HepG2 (cell line): ENCODE results near the gene PJA2. TPM values are rescaled to one million over a fixed set of nuclear protein-coding genes. Genes with fewer than 3 reads are reported as not detected.
A peak's percentile ranks its signal among the peaks of the same experiment; 100 is the strongest.

ENCODE experiments used
- AKAP8 ChIP-seq: sonication (generic); formaldehyde crosslinking; IDR thresholded peaks from 2 replicates; pipeline ENCODE4 v1.5.1; 2020; ENCODE audit warnings: mild to moderate bottlenecking, missing genetic modification reagents
- BRCA1 ChIP-seq: sonication (generic); formaldehyde crosslinking; IDR thresholded peaks from 2 replicates; pipeline ENCODE4 v1.4.0; 2020; ENCODE audit warnings: missing genetic modification reagents
- CBX2 ChIP-seq, 2 experiments: fragments of 200-600 bp in 1 of 2; sonication (generic); formaldehyde crosslinking in 1 of 2; IDR thresholded peaks; 2 replicates each; pipeline versions ENCODE4 v1.7.0 to v1.8.1; 2018 to 2022; ENCODE audit warnings: low read depth in 2 of 2, low read length in 1 of 2, mild to moderate bottlenecking in 1 of 2, missing genetic modification reagents in 1 of 2
- E2F2 ChIP-seq: sonication (generic); formaldehyde crosslinking; IDR thresholded peaks from 2 replicates; pipeline ENCODE4 v1.4.0; 2020; ENCODE audit warnings: missing genetic modification reagents, borderline replicate concordance
- ELF3 ChIP-seq: IDR thresholded peaks from 2 replicates; pipeline ENCODE4 v1.6.1; 2016; ENCODE audit warnings: missing genetic modification reagents, missing compliant biosample characterization
- FOXJ3 ChIP-seq: sonication (generic); formaldehyde crosslinking; IDR thresholded peaks from 2 replicates; pipeline ENCODE4 v1.4.0; 2020; ENCODE audit warnings: missing genetic modification reagents, mild to moderate bottlenecking, borderline replicate concordance
- GABPB1 ChIP-seq: IDR thresholded peaks from 2 replicates; pipeline ENCODE4 v1.6.1; 2016; ENCODE audit warnings: mild to moderate bottlenecking, missing genetic modification reagents, moderate library complexity, missing compliant biosample characterization
- GPN1 ChIP-seq: sonication (generic); formaldehyde crosslinking; IDR thresholded peaks from 2 replicates; pipeline ENCODE4 v1.5.1; 2020; ENCODE audit warnings: missing genetic modification reagents, borderline replicate concordance
- HMG20A ChIP-seq: IDR thresholded peaks from 2 replicates; pipeline ENCODE4 v1.6.1; 2016; ENCODE audit warnings: borderline replicate concordance
- HNRNPUL1 ChIP-seq: fragments of 200-400 bp; formaldehyde crosslinking; IDR thresholded peaks from 2 replicates; pipeline ENCODE4 v1.6.1; 2017; ENCODE audit warnings: low read depth, mild to moderate bottlenecking, low read length, moderate library complexity
- KDM5B ChIP-seq: sonication (generic); formaldehyde crosslinking; IDR thresholded peaks from 2 replicates; pipeline ENCODE4 v1.4.0; 2020; ENCODE audit warnings: missing genetic modification reagents, mild to moderate bottlenecking, borderline replicate concordance
- MBNL3 ChIP-seq: fragments of 250-450 bp; sonication (Bioruptor Pico); conservative IDR thresholded peaks from 2 replicates; pipeline ENCODE4 v1.8.0; 2022; ENCODE audit warnings: mild to moderate bottlenecking, inconsistent platforms
- MTF2 ChIP-seq: sonication (generic); formaldehyde crosslinking; IDR thresholded peaks from 2 replicates; pipeline ENCODE4 v1.5.0; 2020; ENCODE audit warnings: missing genetic modification reagents, borderline replicate concordance
- PAF1 ChIP-seq: IDR thresholded peaks from 2 replicates; pipeline ENCODE4 v1.6.1; 2016; ENCODE audit warnings: missing genetic modification reagents, missing compliant biosample characterization
- PPARG ChIP-seq: conservative IDR thresholded peaks from 2 replicates; pipeline ENCODE4 v1.6.1; 2016; ENCODE audit warnings: missing biosample characterization, missing genetic modification reagents
- PRMT3 ChIP-seq: sonication (generic); formaldehyde crosslinking; IDR thresholded peaks from 2 replicates; pipeline ENCODE4 v1.8.1; 2022; ENCODE audit warnings: low read depth, mild to moderate bottlenecking, moderate library complexity, missing genetic modification reagents, borderline replicate concordance
- RFX3 ChIP-seq: IDR thresholded peaks from 2 replicates; pipeline ENCODE4 v1.6.1; 2016; ENCODE audit warnings: missing biosample characterization, missing genetic modification reagents
- YEATS2 ChIP-seq: sonication (generic); formaldehyde crosslinking; IDR thresholded peaks from 2 replicates; pipeline ENCODE4 v1.4.0; 2020; ENCODE audit warnings: missing genetic modification reagents, borderline replicate concordance
- ZNF280B ChIP-seq: sonication (generic); formaldehyde crosslinking; IDR thresholded peaks from 2 replicates; pipeline ENCODE4 v1.5.0; 2020; ENCODE audit warnings: missing genetic modification reagents, mild to moderate bottlenecking, borderline replicate concordance
- ZNF672 ChIP-seq: sonication (generic); formaldehyde crosslinking; IDR thresholded peaks from 2 replicates; pipeline ENCODE4 v1.8.1; 2022; ENCODE audit warnings: missing genetic modification reagents
- ZNF713 ChIP-seq: sonication (generic); formaldehyde crosslinking; IDR thresholded peaks from 2 replicates; pipeline ENCODE4 v1.4.0; 2020; ENCODE audit warnings: mild to moderate bottlenecking, missing genetic modification reagents
- ZNF775 ChIP-seq: sonication (generic); formaldehyde crosslinking; IDR thresholded peaks from 2 replicates; pipeline ENCODE4 v1.4.0; 2020; ENCODE audit warnings: missing genetic modification reagents, mild to moderate bottlenecking, moderate library complexity, borderline replicate concordance
- ZNF879 ChIP-seq: sonication (generic); formaldehyde crosslinking; IDR thresholded peaks from 2 replicates; pipeline ENCODE4 v1.8.1; 2023; ENCODE audit warnings: missing genetic modification reagents
- ZSCAN12 ChIP-seq: sonication (generic); formaldehyde crosslinking; IDR thresholded peaks from 2 replicates; pipeline ENCODE4 v1.9.0; 2021; ENCODE audit warnings: mild to moderate bottlenecking, missing genetic modification reagents
- ZSCAN5A ChIP-seq: sonication (generic); formaldehyde crosslinking; IDR thresholded peaks from 2 replicates; pipeline ENCODE4 v1.8.0; 2022; ENCODE audit warnings: mild to moderate bottlenecking, missing genetic modification reagents, borderline replicate concordance
- polyA plus RNA-seq, 8 experiments: library from polyadenylated mRNA; depleted of rRNA in 3 of 8; stranded (reverse) in 7 of 8; unstranded in 1 of 8; fragments of >200 nt; fragmentation: Illumina TruSeq in 4 of 8; extraction: Trizol in 4 of 8; gene quantifications; 2 replicates each; pipeline versions ENCODE4 v1.2.1 to v1.2.3, GENCODE V29; 2011 to 2016; ENCODE audit warnings: low read depth in 4 of 8, missing spikeins in 1 of 8, mixed read lengths in 1 of 8; ENCODE audit not compliant: insufficient read depth in 1 of 8
- total RNA-seq, 5 experiments: library from RNA; depleted of rRNA; stranded (reverse); fragments of >200 nt; fragmentation: Illumina TruSeq; extraction: Trizol; gene quantifications; 2 replicates each; pipeline ENCODE4 v1.2.3, GENCODE V29; 2016; ENCODE audit warnings: low read depth in 1 of 5
- TF ChIP-seq, protein P1 (sequence below): sonication (generic); formaldehyde crosslinking; IDR thresholded peaks from 2 replicates; pipeline ENCODE4 v1.4.0; 2020; ENCODE audit warnings: low read depth, mild to moderate bottlenecking, missing genetic modification reagents

Gene PJA2
- total and polyA plus RNA-seq, 2 of the 13 experiments (the other 11 are each of a cell fraction or from before 2014, with no cell fraction given), result 39.4 to 41.4 TPM

DNA sequence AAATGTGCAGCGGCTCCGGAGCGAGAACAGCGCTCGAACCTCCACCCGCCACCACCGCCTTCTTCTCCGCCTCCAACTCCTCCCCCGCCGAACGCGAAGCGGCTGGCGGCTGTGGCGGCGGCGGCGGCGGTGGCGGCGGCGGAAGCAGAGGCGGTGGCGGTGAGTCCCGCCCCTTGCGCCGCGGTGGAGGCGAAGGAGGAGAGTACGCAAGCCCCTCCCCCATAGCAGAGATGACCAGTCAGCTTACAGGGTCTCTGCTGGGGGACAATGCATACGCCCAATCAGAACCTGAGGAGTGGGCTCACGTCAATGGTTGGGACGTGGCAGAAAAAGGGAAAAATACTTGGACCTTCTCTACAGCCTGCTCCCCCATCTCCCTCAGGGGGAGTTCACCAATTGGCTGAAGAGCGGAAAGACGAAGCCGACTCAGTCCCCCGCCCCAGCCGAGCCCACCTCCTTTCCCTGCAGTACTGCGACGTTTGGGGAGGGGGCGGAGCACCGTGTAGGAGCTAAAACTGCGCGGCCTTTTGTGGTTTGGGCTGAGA is at the start of gene PJA2 (continued):
- TF ChIP-seq E2F2 (CRISPR knock-in tag) (no peak), ZSCAN12 (CRISPR knock-in tag) (no peak), PAF1 (CRISPR knock-in tag) (no peak), GPN1 (no peak), YEATS2 (CRISPR knock-in tag) (no peak), ELF3 (CRISPR knock-in tag) (peak; percentile 27; the same call in 1 of the 2 replicates), ZNF713 (CRISPR knock-in tag) (no peak), PPARG (CRISPR knock-in tag) (no peak), MBNL3 (CRISPR knock-in tag) (no peak), KDM5B (CRISPR knock-in tag) (no peak), GABPB1 (peak; percentile 93), FOXJ3 (CRISPR knock-in tag) (no peak), RFX3 (no peak), ZSCAN5A (no peak; the same call in 1 of the 2 replicates), PRMT3 (CRISPR knock-in tag) (no peak), ZNF775 (no peak), AKAP8 (no peak; the same call in 1 of the 2 replicates), ZNF280B (no peak; the same call in 1 of the 2 replicates), BRCA1 (CRISPR knock-in tag) (no peak), HMG20A (no peak), ZNF672 (no peak), HNRNPUL1 (no peak), ZNF879 (CRISPR knock-in tag) (no peak), CBX2 (IDR thresholded peaks at IDR 0.05; ENCODE audit: low read depth, low read length) (no peak), CBX2 (CRISPR knock-in tag; IDR thresholded peaks at IDR 0.05; ENCODE audit: low read depth) (no peak), MTF2 (0 out of 2 replicates have a peak, but pooled peaks have one; percentile 25)
- TF ChIP-seq, protein P1, sequence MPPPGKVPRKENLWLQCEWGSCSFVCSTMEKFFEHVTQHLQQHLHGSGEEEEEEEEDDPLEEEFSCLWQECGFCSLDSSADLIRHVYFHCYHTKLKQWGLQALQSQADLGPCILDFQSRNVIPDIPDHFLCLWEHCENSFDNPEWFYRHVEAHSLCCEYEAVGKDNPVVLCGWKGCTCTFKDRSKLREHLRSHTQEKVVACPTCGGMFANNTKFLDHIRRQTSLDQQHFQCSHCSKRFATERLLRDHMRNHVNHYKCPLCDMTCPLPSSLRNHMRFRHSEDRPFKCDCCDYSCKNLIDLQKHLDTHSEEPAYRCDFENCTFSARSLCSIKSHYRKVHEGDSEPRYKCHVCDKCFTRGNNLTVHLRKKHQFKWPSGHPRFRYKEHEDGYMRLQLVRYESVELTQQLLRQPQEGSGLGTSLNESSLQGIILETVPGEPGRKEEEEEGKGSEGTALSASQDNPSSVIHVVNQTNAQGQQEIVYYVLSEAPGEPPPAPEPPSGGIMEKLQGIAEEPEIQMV, result 0 out of 2 replicates have a peak, but pooled peaks have one; percentile 16
